ENCODE measurements around the gene SMIM41.

SMIM41 gene

DNA sequence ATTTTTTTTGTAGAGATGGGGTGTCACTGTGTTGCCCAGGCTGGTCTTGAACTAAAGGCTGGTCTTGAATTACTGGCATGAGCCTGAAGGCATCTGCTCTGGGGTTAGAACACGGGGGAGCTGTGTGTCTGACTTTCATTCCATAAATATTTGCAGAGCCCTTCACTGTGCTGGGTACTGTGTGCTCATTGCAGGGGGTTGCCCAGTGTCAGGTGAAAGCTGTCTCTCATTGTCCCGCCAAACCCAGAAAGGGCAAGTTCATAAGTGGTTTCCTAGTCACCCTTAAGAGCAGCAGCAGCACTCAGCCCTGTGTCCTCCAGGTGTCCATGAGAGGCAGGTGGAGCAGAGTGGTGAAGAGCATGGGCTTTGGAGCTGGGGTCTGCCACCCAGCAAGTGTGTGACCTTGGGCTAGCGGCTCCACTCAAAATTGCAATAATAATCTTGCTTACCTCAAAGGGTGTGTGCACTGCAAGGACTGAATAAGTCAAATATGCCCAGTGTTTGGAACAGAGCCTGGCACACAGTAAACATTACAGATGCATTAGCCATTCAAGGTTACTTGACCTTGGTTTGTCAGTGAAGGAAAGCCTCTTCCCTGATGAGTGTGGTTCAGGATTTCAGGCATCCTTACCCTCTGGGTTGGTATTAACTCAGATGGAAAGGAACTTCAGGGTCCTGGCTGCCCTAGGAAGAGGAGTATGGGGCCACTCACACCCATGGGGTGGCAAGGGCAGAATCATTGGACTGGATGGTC, 4.4 kb upstream of the SMIM41 start:
- H3K4me3 ChIP-seq = no peak overlapping the region
- no peak for DNase-seq (ENCODE audit: low spot score)
- no peak overlapping the region for H3K27ac ChIP-seq
- TF ChIP-seq, protein P1, sequence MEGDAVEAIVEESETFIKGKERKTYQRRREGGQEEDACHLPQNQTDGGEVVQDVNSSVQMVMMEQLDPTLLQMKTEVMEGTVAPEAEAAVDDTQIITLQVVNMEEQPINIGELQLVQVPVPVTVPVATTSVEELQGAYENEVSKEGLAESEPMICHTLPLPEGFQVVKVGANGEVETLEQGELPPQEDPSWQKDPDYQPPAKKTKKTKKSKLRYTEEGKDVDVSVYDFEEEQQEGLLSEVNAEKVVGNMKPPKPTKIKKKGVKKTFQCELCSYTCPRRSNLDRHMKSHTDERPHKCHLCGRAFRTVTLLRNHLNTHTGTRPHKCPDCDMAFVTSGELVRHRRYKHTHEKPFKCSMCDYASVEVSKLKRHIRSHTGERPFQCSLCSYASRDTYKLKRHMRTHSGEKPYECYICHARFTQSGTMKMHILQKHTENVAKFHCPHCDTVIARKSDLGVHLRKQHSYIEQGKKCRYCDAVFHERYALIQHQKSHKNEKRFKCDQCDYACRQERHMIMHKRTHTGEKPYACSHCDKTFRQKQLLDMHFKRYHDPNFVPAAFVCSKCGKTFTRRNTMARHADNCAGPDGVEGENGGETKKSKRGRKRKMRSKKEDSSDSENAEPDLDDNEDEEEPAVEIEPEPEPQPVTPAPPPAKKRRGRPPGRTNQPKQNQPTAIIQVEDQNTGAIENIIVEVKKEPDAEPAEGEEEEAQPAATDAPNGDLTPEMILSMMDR (IDR thresholded peaks at IDR 0.05) = no peak

DNA sequence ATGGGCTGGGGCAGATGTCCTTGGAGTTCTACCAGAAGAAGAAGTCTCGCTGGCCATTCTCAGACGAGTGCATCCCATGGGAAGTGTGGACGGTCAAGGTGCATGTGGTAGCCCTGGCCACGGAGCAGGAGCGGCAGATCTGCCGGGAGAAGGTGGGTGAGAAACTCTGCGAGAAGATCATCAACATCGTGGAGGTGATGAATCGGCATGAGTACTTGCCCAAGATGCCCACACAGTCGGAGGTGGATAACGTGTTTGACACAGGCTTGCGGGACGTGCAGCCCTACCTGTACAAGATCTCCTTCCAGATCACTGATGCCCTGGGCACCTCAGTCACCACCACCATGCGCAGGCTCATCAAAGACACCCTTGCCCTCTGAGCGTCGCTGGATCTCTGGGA, 2.7 kb upstream of the SMIM41 start:
- DNase-seq (ENCODE audit: low spot score) = peak; percentile 52
- Histone ChIP-seq H3K27ac (no peak overlapping the region), H3K4me3 (no peak overlapping the region)
- TF ChIP-seq, protein P1 (IDR thresholded peaks at IDR 0.05) = no peak

DNA sequence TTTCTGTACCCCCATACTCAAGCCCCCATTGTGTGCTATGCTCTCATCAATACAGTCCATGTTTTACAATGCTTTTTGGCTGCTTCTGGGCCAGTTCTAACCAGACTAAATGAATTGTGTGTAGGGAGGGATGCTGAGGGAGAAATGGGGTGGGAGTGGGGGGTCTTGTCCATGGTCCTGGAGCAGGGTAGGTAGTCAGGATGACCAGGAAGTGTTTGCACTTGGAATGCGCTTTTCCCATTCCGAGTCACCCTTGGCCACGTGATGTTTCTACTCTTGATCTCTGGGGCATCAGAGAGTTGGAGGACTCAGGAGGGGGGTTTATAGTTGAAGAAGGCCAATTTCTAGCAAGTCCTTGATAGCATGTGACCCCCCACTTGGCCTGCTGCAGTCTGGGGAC, 1.2 kb upstream of the SMIM41 start:
- no peak overlapping the region for H3K4me3 ChIP-seq
- H3K27ac ChIP-seq = no peak overlapping the region
- TF ChIP-seq, protein P1 (IDR thresholded peaks at IDR 0.05) = no peak
- peak; percentile 65 for DNase-seq (ENCODE audit: low spot score)

DNA sequence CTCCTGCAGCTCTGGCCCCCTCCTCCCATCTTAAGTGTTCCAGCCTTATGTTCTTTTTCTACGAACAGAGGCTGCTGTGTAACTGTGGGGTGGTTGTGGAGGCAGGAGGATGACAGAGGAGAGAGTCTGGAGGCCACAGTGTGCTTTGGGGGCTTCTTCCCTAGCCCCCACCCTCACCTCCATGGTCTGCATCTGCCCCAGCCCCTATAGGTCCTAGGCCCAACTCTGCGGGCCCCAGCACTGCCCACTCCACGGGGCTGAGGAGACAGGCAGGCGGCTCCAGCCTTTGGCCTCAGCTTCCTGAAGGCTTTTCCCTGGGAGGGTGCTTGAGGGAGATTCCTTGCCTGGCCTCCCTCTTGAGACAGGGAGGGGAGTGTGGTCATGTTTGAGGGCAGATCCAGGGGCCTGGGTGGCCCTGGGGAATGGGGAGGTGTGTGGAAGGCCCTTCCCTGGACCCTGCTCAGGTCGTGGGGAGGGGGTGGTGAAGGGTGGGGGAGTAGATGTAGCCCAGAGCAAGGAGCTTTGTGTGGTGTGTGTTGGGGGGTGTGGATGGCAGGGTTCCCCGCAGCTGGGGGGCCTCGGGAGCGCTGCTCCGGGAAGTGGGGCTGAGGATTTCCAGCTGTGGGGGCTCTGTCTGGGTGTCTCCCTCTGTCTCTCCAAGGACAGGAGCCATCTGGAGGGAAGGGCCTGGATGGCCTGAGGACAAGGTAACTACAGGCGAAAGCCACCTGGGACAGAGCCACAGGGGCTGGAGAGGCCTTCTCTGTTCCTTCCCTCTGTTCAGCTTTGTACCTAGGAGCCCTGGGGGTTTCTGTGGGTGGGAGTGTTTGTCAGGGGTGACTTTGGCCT, 1.1 kb downstream of the SMIM41 start:
- Histone ChIP-seq H3K27ac (peak overlapping the region in 1 of 2 donors; percentile 85), H3K4me3 (peak overlapping the region; percentile 44)
- no peak for DNase-seq (ENCODE audit: low spot score)
- TF ChIP-seq, protein P1 (IDR thresholded peaks at IDR 0.05) = no peak

DNA sequence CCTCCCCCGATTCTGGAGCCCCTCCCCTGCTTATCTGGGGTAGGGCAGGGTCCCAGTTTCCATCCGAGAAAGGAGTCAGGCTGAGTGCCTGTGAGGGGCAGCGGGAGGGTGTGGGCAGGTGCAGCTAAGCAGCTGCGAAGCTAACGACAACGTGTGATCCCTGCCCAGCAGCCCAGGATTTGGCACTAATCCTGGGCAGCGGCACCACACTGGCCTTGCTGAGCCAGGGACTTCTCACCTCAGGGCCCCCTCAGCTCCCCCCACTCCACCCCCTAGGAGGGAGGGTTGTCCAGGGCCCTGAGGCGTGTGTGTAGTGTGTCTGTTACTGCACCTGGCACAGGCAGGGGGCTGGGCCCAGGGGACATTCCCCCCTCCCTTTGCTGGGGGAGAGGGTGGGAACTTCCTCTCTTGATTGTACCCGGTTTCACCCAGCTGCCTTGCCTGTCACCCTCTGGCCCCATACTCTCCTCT, 1.8 kb downstream of the SMIM41 start:
- no peak for DNase-seq (ENCODE audit: low spot score)
- TF ChIP-seq, protein P1 (IDR thresholded peaks at IDR 0.05) = no peak
- Histone ChIP-seq H3K4me3 (peak overlapping the region; percentile 44), H3K27ac (peak overlapping the region; percentile 37 to 85)

DNA sequence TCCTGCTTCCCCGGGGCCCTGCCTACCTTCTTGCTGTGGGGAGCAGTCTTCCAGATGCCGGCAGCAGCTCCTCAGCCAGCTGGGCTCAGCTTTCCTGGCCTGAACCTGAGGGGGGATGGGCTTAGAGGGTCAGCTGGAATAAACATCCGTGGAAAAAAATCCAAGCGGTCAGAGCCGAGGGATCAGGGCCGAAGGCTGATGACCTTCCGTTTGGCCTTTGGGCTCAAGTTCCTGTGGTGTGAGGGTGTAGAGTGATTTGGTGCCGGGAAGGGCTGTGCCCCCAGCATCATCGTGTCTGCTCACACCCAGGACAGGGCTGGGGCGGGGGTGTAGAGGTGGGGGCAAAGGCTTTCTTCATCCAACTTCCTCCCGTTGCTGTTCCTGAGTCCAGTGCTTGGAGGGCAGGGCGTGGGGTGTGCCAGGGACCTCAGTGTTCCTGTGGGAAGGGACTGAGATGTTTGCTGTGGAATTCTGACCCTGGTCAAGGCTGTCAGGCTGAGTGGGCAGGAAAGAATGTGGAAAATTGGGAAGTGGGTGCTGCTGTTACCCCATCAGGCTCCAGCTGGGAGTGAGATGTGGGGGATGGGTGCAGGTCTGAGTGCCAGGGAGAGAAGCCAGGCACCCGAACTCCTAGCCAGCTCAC, 2.6 kb downstream of the SMIM41 start:
- no peak for DNase-seq (ENCODE audit: low spot score)
- Histone ChIP-seq H3K4me3 (peak overlapping the region; percentile 44), H3K27ac (peak overlapping the region; percentile 37 to 85)
- TF ChIP-seq, protein P1 (IDR thresholded peaks at IDR 0.05) = no peak

Data from coronary artery (tissue), 2 donors.